Bronchial epithelial cell (primary cell): ENCODE data around the gene WDR90. TPM values are rescaled to one million over a fixed set of nuclear protein-coding genes. Genes with fewer than 3 reads are reported as not detected.

Source experiments
- DNase-seq: peaks from one replicate; pipeline ENCODE4 v3.0.0-alpha.2; 2010; ENCODE audit warnings: low read depth
- FAIRE-seq: peaks from 2 replicates; lab custom pipeline; 2011; peaks lifted over from hg19 to GRCh38; lab: Jason Lieb, UNC
- H3K27me3 ChIP-seq: 2 replicates; pipeline ENCODE4 v1.5.1; 2011; ENCODE audit warnings: low read length; ENCODE audit not compliant: control insufficient read depth, insufficient read depth
- H3K36me3 ChIP-seq: 2 replicates; pipeline ENCODE4 v1.5.1; 2011; ENCODE audit warnings: low read length; ENCODE audit not compliant: control insufficient read depth, insufficient read depth
- H3K4me3 ChIP-seq: 2 replicates; pipeline ENCODE4 v1.5.1; 2011; ENCODE audit warnings: mild to moderate bottlenecking, low read depth, low read length, control low read depth
- total RNA-seq: library from RNA; depleted of rRNA; stranded (reverse); fragments of >200 nt; gene quantifications from 2 replicates; pipeline ENCODE4 v1.2.1, GENCODE V29; 2014
- TF ChIP-seq, protein P1 (sequence below): IDR thresholded peaks from 2 replicates; pipeline ENCODE4 v1.5.1; 2011; ENCODE audit warnings: mild to moderate bottlenecking, moderate library complexity, low read length, control low read depth, inconsistent platforms; ENCODE audit not compliant: insufficient read depth, severe bottlenecking

The WDR90 gene
- total RNA-seq, 1 donor from 2014 or later = 4.2 TPM

DNA sequence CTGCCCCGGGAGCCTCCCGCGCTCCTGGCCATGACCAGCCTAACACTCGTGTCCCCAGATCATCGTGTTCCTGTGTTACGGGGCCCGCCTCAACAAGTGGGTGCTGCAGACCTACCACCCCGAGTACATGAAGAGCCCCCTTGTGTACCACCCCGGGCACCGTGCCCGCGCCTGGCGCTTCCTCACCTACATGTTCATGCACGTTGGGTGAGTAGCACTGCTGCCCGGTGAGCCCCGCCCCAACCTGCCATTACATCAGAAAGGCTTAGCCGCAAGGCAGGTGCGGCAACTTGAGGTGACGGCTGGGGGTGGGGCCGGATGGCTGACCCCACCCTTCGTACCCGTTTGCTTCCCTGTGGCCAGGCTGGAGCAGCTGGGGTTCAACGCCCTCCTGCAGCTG is 27.7 kb downstream of the WDR90 start:
- Histone ChIP-seq H3K4me3 (peak overlapping the region; percentile 42), H3K36me3 (peaks cover 24% of the 10 kb centered on the region), H3K27me3 (no peaks in the 10 kb centered on the region)
- TF ChIP-seq, protein P1, sequence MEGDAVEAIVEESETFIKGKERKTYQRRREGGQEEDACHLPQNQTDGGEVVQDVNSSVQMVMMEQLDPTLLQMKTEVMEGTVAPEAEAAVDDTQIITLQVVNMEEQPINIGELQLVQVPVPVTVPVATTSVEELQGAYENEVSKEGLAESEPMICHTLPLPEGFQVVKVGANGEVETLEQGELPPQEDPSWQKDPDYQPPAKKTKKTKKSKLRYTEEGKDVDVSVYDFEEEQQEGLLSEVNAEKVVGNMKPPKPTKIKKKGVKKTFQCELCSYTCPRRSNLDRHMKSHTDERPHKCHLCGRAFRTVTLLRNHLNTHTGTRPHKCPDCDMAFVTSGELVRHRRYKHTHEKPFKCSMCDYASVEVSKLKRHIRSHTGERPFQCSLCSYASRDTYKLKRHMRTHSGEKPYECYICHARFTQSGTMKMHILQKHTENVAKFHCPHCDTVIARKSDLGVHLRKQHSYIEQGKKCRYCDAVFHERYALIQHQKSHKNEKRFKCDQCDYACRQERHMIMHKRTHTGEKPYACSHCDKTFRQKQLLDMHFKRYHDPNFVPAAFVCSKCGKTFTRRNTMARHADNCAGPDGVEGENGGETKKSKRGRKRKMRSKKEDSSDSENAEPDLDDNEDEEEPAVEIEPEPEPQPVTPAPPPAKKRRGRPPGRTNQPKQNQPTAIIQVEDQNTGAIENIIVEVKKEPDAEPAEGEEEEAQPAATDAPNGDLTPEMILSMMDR = no peak
- FAIRE-seq (peak; percentile 62), DNase-seq (peak; percentile 92)

DNA sequence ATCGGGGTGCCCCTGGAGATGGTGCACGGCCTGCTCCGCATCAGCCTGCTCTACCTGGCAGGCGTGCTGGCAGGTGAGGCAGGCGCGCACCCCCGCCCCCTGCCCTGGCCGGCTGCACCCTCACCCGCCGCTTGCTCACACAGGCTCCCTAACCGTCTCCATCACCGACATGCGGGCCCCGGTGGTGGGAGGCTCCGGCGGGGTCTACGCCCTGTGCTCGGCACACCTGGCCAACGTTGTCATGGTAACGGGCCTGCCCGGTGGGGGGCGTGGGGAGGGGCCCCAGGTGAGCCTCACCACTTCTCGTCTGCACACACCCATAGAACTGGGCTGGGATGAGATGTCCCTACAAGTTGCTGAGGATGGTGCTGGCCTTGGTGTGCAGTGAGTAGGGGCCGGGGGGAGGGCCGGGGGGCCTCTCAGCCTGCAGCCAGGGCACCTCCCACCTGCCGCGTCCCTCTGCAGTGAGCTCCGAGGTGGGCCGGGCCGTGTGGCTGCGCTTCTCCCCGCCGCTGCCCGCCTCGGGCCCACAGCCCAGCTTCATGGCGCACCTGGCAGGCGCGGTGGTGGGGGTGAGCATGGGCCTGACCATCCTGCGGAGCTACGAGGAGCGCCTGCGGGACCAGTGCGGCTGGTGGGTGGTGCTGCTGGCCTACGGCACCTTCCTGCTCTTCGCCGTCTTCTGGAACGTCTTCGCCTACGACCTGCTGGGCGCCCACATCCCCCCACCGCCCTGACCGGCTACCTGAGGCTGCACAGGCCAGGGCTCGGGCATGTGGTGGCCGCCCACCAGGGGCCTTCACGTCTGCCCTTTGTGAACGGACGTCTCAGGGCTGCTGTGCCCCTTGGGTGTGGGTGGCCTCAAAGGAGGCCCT is 28.4 kb downstream of the WDR90 start:
- TF ChIP-seq, protein P1 = no peak
- H3K36me3 ChIP-seq = peaks cover 24% of the 10 kb centered on the region
- peak overlapping the region; percentile 42 for H3K4me3 ChIP-seq
- DNase-seq (no peak), FAIRE-seq (no peak)
- H3K27me3 ChIP-seq = no peaks in the 10 kb centered on the region

DNA sequence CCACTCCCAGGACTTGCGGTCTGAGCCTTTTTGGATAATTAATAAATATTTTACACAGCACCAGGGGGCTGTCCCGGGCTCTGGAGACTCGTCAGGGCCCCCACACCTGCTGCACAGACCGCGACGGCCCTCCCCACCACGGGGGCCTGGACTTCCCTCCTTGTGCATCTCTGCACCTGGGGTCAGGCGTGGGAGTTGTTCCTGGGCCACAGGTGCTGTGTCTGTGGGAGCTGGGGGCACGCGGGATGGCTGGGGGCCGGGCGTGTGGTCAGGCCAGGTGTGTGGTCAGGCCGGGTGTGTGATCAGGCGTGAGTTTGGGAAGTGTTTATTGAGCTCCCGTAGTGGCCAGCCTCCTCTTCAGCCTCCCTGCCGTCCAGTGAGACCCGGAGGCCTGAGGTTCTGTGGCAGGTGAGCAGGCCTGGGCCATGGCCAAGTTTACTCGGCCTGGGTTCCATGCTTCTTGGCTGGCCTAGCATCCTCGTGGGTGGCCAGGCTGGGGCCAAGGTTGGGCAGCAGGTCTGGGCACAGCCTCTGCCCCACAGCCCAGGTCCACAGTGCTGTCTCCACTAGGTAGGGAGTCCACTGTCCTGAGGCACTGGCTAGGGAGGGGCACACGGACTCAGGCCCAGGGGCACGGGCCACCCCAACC is 29.2 kb downstream of the WDR90 start:
- TF ChIP-seq, protein P1 = no peak
- peaks cover 28% of the 10 kb centered on the region for H3K36me3 ChIP-seq
- FAIRE-seq (no peak), DNase-seq (no peak)
- no peaks in the 10 kb centered on the region for H3K27me3 ChIP-seq
- peak overlapping the region; percentile 42 for H3K4me3 ChIP-seq

DNA sequence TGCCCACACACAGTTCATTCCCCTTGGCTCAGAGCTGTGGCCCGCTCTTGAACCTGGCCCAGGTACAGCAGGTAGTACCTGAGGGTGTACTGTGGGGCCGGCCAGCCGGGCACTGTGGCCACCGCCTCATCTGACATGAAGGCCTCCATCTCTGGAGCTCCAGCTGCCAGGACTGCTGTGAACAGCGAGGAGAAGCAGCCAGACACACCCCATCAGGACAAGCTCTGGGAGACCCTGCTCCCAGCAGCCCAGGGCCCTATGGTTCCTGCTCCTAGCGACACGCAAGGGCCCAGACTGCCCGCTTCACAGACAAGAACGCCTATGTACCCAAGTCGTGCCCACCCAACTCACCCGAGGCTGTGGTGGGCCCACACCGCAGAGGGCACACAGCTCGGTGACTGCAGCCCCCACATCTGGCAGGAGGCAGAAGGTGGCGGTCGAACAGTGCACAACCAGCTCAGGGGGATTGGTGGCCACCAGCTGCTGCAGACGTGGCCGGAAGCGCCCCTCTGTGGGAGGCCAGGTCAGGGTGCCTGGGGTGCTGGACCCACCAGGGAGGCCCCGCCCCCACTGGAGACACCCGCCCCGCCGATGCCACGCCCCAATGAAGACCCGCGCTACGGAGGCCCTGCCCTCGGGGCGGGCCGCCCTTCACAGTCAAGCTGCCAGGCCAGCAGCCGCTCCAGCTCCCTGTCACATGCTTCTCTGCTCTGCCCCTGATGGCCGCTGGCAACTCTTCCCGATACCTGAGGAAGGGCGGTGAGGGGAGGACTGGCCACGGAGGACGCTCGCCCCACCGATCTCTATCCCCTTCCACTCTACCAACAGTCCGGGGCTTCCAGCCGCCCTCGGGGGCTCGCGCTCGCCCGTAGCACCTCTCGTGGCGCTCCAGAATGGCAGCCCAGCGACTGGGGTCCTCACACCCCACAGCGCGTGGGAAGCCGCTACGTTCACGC is 30.0 kb downstream of the WDR90 start:
- TF ChIP-seq, protein P1 = no peak
- H3K27me3 ChIP-seq = no peaks in the 10 kb centered on the region
- peak overlapping the region; percentile 42 for H3K4me3 ChIP-seq
- FAIRE-seq = no peak
- H3K36me3 ChIP-seq = peaks cover 25% of the 10 kb centered on the region
- no peak for DNase-seq

DNA sequence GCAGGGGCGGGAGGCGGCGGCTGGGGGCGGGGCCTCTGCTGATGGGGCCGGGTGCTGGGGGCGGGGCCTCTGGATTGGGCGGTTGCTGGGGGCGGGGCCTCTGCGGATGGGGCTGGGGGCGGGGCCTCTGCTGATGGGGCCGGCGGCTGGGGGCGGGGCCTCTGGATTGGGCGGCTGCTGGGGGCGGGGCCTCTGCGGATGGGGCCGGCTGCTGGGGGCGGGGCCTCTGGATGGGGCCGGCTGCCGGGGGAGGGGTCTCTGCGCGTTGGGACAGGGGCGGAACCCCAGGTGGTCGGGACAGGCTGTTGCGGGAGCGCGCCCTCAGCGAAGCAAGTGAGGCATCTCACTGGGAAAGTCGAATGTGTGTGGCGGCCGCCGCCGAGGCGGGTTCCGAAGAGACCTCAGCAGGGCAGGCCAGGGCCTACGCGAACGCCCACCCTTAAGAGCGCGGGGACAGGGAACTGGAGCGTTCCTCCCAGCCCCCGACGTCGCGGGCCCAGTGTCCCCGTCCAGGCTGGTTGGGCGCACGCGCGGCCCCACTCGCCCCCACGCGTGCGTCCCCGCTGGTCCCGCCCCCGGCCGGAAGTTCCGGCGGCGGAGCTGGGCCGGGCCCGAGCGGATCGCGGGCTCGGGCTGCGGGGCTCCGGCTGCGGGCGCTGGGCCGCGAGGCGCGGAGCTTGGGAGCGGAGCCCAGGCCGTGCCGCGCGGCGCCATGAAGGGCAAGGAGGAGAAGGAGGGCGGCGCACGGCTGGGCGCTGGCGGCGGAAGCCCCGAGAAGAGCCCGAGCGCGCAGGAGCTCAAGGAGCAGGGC is 30.9 kb downstream of the WDR90 start, which contains the start of gene STUB1:
STUB1 (plus strand) TSS at position 597 of the 811 bp plus-strand sequence; CDS start at position 713, 116 bp downstream.
- Histone ChIP-seq H3K27me3 (no peaks in the 10 kb centered on the region), H3K4me3 (peak within 1 kb of the TSS; percentile 72), H3K36me3 (peaks cover 22% of the 10 kb centered on the region)
- FAIRE-seq (no peak), DNase-seq (peak; percentile 61)
- TF ChIP-seq, protein P1 = no peak
